Measurements from ENCODE around the gene TMEM63C.

GRCh38 chr14:77148510-77149231, 32.9 kb upstream of the TMEM63C start:
- no peak for TF ChIP-seq CTCF (conservative IDR thresholded peaks at IDR 0.05; ENCODE audit: low read depth, low read length)
- no peak for TF ChIP-seq EZH2 (IDR thresholded peaks at IDR 0.05; ENCODE audit: borderline replicate concordance, low read depth, low read length, poor library complexity, severe bottlenecking)

All from A673 (cell line).